Activated CD8-positive, alpha-beta T cell treated with anti-CD3 and anti-CD28 coated beads for 36 hours (primary cell): ENCODE data around the gene SMAP1. TPM values are rescaled to one million over a fixed set of nuclear protein-coding genes. Genes with fewer than 3 reads are reported as not detected.

Experiments used
- ATAC-seq: fragments of 200-7000 bp; cut with Tn5 transposase; one replicate; pipeline ENCODE4 v1.10.0; 2021; ENCODE audit warnings: mild to moderate bottlenecking, moderate library complexity
- CTCF ChIA-PET: fragments of 350-600 bp; sonication (Branson Sonifier 250); formaldehyde crosslinking; loops from one replicate; lab custom pipeline; 2021; ENCODE audit warnings: antibody characterized with exemption; lab: Charles Lee
- POLR2A ChIA-PET: fragments of 350-600 bp; sonication (Branson Sonifier 250); formaldehyde crosslinking; loops from one replicate; lab custom pipeline; 2021; ENCODE audit warnings: antibody characterized with exemption; lab: Charles Lee
- DNase-seq: peaks from one replicate; pipeline ENCODE4 v3.0.0-alpha.2; 2020
- H3K27ac Mint-ChIP-seq: one replicate; pipeline ENCODE4 v1.8.0; 2021; ENCODE audit warnings: mild to moderate bottlenecking, mixed read lengths
- H3K27me3 Mint-ChIP-seq: one replicate; pipeline ENCODE4 v1.8.0; 2021; ENCODE audit warnings: mixed read lengths
- H3K36me3 Mint-ChIP-seq: one replicate; pipeline ENCODE4 v1.8.0; 2021; ENCODE audit warnings: low read depth, mixed read lengths
- H3K4me1 Mint-ChIP-seq: one replicate; pipeline ENCODE4 v1.8.0; 2021; ENCODE audit warnings: low read depth, mixed read lengths
- H3K4me3 Mint-ChIP-seq: one replicate; pipeline ENCODE4 v1.8.0; 2021; ENCODE audit warnings: mild to moderate bottlenecking, moderate library complexity, mixed read lengths
- H3K9me3 Mint-ChIP-seq: one replicate; pipeline ENCODE4 v1.8.0; 2021; ENCODE audit warnings: mixed read lengths
- intact Hi-C: fragments of 100-400 bp; cut with micrococcal nuclease; formaldehyde crosslinking; loops from one replicate; pipeline ENCODE4 v1.10.0; 2022
- total RNA-seq, 2 experiments: library from RNA; stranded (reverse); gene quantifications; one replicate each; pipeline ENCODE4 v1.2.3, GENCODE V29; 2021
- TF ChIP-seq, protein P1 (sequence below): fragments of 200-600 bp; IDR thresholded peaks from one replicate; pipeline ENCODE4 v1.8.0; 2022; ENCODE audit warnings: antibody characterized with exemption, mild to moderate bottlenecking

SMAP1 gene
- total RNA-seq, 2 experiments from 2014 or later: 24.1 to 26.3 TPM

DNA sequence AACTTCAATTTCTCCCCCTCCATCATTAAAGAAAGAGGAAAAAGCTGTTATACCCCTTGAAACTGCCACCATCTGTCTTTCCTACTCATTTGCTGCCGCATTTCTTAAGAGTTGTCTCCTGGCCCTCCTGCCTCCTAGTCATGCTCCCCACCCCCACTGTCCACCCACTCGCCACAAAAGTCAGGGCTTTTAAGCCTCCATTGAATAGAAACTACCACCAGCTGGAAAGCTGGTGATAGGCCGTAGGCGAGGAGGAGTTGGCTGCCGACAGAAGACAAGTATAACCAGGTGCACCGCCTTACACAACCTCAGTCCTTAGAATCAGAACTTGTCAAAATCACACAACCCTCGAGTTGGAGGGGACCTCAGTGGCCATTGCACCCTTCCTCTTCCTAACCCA lies 221.6 kb downstream of the SMAP1 start:
- Mint-ChIP-seq H3K4me1 (no peaks in the 10 kb centered on the region), H3K4me3 (no peak overlapping the region), H3K27me3 (peaks cover 2% of the 10 kb centered on the region), H3K36me3 (no peaks in the 10 kb centered on the region), H3K9me3 (no peaks in the 10 kb centered on the region), H3K27ac (no peak overlapping the region)
- DNase-seq: no peak
- intact Hi-C loops: loop anchor here (10.0 kb wide), 2 partner anchors 126 to 574 kb away; no protein-coding TSS in a partner anchor
- ChIA-PET CTCF (no interaction called here), POLR2A (no interaction called here)
- TF ChIP-seq, protein P1, sequence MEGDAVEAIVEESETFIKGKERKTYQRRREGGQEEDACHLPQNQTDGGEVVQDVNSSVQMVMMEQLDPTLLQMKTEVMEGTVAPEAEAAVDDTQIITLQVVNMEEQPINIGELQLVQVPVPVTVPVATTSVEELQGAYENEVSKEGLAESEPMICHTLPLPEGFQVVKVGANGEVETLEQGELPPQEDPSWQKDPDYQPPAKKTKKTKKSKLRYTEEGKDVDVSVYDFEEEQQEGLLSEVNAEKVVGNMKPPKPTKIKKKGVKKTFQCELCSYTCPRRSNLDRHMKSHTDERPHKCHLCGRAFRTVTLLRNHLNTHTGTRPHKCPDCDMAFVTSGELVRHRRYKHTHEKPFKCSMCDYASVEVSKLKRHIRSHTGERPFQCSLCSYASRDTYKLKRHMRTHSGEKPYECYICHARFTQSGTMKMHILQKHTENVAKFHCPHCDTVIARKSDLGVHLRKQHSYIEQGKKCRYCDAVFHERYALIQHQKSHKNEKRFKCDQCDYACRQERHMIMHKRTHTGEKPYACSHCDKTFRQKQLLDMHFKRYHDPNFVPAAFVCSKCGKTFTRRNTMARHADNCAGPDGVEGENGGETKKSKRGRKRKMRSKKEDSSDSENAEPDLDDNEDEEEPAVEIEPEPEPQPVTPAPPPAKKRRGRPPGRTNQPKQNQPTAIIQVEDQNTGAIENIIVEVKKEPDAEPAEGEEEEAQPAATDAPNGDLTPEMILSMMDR: no peak
- ATAC-seq: no peak

DNA sequence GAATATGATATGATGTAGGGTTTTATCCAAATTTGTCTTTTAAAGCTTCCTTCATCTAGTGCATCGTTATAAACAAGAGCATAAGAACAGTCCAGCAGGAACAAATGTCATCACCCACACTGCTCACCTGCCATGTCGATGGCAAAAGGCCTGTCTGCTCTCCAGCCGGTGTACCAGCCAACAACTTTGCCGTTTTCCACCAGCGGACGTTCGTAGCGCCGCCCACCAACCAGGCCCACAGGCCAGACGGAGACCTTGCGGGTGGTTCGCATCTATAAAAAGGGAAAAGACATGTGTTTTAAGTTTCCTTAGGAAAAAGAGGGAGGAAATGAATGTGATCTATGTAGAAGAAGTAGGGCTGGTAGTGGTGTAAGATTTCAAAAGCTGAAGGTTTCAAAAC lies 226.3 kb downstream of the SMAP1 start:
- ChIA-PET POLR2A (no interaction called here), CTCF (interaction anchor here (1.3 to 3.7 kb wide), 3 partner anchors 9 to 187 kb away, joined by 3 to 23 read pairs (median 4); no protein-coding TSS in a partner anchor)
- DNase-seq (no peak), ATAC-seq (no peak)
- no peak overlapping the region for H3K27ac Mint-ChIP-seq
- H3K36me3 Mint-ChIP-seq: no peaks in the 10 kb centered on the region
- H3K4me3 Mint-ChIP-seq: no peak overlapping the region
- intact Hi-C loops: no loop called here
- TF ChIP-seq, protein P1: no peak
- H3K27me3 Mint-ChIP-seq: peaks cover 9% of the 10 kb centered on the region
- no peaks in the 10 kb centered on the region for H3K9me3 Mint-ChIP-seq
- H3K4me1 Mint-ChIP-seq: no peaks in the 10 kb centered on the region

DNA sequence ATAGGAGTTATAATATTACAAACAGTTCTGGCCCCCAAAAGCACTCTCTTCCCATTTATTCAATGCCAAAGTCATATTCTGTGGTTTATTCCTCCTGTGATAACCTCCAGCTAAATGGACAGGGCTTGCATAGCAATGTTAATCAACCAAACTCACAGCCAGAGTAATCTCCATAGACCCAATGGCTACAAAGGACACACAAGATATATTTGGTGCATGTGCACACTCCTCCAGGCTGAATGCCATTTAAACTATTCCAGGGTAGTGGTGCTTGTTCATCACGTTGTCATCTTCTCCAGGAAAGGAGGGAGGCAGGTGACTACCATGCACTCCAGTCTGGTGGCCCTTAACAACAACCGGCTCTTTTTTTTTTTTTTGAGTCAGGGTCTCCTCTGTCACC lies 232.4 kb downstream of the SMAP1 start:
- Mint-ChIP-seq H3K4me1 (no peaks in the 10 kb centered on the region), H3K36me3 (no peaks in the 10 kb centered on the region), H3K9me3 (no peaks in the 10 kb centered on the region), H3K27me3 (peaks cover 13% of the 10 kb centered on the region), H3K27ac (no peak overlapping the region), H3K4me3 (no peak overlapping the region)
- ChIA-PET CTCF (interaction anchor here (0.7 to 1.0 kb wide), 3 partner anchors 12 to 56 kb away, joined by 3 read pairs; no protein-coding TSS in a partner anchor), POLR2A (no interaction called here)
- TF ChIP-seq, protein P1: no peak
- DNase-seq (no peak), ATAC-seq (no peak)
- intact Hi-C loops: no loop called here

DNA sequence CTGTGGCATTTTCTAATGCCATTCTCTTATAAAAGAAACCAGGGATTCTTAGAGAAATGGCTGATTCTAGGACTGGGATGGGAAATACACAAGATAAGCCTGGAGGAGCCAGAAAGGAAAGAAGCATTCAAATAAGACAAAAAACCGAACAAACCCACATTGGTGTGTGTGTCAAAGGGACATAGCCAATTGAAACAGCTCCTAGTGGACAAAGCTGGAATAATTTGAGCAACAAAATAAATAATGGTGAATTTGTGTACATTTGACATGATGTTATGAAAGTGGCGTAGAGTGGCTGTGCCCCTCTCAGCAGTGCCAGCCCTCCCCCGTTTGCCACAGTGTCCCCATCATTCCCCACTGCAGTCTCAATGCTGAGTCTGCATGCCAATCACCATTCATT lies 233.6 kb downstream of the SMAP1 start:
- no peaks in the 10 kb centered on the region for H3K4me1 Mint-ChIP-seq
- POLR2A ChIA-PET: no interaction called here
- no peak overlapping the region for H3K4me3 Mint-ChIP-seq
- intact Hi-C loops: no loop called here
- ATAC-seq (no peak), DNase-seq (no peak)
- TF ChIP-seq, protein P1: no peak
- no peaks in the 10 kb centered on the region for H3K9me3 Mint-ChIP-seq
- H3K27me3 Mint-ChIP-seq: peaks cover 8% of the 10 kb centered on the region
- H3K27ac Mint-ChIP-seq: no peak overlapping the region
- no peaks in the 10 kb centered on the region for H3K36me3 Mint-ChIP-seq
- CTCF ChIA-PET: interaction anchor here (1.8 kb wide), 1 partner anchor 55 kb away, joined by 5 read pairs; the partner anchor contains the start of gene B3GAT2

DNA sequence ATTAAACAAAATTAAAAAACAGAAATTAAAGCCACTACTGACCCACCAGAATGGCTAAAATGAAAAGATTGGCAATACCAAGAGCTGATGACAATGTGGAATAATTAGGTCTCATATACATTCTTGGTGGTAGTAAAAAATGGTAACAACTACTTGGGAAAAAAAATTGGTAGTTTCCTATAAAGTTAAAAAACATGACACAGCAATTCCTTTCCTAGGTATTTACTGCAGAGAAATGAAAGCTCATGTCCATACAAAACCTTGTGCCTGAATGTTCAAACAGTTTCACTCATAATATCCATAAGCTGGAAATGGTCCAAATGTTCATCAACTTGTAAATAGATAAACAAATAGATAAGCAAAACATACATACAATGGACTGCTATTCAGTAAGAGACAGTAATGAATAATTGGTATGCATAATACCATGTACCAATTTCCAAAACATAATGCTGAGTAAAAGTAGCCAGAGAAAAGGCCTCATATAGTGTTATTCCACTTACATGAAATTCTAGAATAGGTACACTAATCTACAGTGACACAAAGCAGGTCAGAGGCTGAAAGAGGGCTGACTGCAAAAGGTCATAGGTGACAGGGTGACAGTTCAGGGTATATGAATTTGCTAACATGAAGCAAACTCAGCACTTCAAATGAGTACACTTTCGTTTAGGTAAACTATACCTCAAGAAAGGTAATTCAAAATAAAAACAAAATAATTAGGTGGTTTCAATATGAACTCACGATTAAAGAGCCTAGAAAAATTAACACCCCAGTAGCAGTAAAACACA lies 236.2 kb downstream of the SMAP1 start:
- TF ChIP-seq, protein P1: no peak
- ATAC-seq (no peak), DNase-seq (no peak)
- H3K9me3 Mint-ChIP-seq: no peaks in the 10 kb centered on the region
- ChIA-PET POLR2A (no interaction called here), CTCF (interaction anchor here (0.8 to 1.0 kb wide), 2 partner anchors 10 to 52 kb away, joined by 3 read pairs; no protein-coding TSS in a partner anchor)
- H3K27me3 Mint-ChIP-seq: peaks cover 6% of the 10 kb centered on the region
- no peak overlapping the region for H3K4me3 Mint-ChIP-seq
- no peak overlapping the region for H3K27ac Mint-ChIP-seq
- H3K36me3 Mint-ChIP-seq: no peaks in the 10 kb centered on the region
- no peaks in the 10 kb centered on the region for H3K4me1 Mint-ChIP-seq
- intact Hi-C loops: no loop called here
